GM21423 (cell line): Measurements from ENCODE around the gene MYCT1.
"Not testable (repeated sequence)": the region's sequence is repeated elsewhere in the genome, so short reads cannot be mapped to it uniquely, and the experiment has no call there.

ENCODE experiments used
- ATAC-seq: cut with Tn5 transposase; IDR thresholded peaks from one replicate; pipeline ENCODE4 v1.9.1; 2021; ENCODE audit warnings: mild to moderate bottlenecking, moderate library complexity; ENCODE audit not compliant: unreplicated experiment

Gene MYCT1, protein sequence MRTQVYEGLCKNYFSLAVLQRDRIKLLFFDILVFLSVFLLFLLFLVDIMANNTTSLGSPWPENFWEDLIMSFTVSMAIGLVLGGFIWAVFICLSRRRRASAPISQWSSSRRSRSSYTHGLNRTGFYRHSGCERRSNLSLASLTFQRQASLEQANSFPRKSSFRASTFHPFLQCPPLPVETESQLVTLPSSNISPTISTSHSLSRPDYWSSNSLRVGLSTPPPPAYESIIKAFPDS

DNA sequence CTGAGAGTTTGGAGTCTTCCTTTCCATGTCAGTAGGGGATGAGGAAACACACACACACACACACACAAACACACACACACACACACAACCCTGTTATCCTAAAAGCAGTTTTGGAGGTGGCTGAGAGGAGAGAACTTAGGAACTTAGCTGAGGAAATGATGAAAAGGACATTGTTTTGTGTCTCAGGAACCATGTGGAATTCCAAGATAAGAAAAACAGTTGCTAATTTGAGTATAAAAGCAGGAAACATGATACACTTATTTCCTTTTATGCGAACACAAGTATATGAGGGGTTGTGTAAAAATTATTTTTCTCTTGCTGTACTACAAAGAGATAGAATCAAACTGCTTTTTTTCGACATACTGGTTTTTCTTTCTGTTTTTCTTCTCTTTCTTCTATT, at the start of gene MYCT1:
Gene MYCT1 (plus strand): TSS at position 264 of the 400 bp plus-strand sequence. CDS start 6 bp downstream, at position 270.
- no peak for ATAC-seq

DNA sequence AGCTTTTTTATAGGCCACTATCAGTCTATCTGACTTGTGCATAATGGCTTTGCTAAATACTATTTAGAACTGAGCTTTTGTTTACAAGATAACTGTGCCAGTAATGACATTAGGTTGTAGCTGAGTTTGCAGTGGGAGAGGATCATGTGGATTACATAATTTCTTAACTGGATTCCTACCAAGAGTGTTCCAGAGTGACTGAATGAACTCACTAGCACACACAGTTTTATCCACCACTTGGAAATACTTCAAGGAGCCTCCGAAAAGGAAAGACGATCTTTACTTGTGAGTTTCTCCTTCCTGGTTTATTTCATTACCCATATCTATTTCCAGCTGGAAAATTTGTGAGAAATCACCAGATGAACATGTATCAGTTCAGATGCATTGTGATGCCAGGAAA, 49.6 kb upstream of the MYCT1 start:
- no peak for ATAC-seq

DNA sequence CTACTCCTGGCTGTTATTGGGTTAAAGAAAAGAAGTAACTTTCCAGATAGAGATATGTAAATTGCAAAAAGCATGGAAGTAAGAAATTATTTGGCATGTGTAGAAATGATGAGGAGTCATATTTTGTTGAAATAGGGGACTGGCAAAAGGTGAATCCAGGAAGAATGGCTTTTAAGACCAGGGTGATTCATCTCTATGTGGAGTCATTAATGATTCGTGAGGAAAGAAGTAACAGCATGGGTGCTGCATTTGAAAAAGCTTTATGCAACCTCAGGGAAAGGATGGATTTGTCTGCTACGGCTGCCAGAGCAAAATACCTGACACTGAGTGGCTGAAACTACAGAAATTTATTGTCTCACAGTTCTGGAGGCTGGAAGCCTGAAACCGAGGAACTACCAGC, 45.7 kb upstream of the MYCT1 start:
- ATAC-seq = no peak

DNA sequence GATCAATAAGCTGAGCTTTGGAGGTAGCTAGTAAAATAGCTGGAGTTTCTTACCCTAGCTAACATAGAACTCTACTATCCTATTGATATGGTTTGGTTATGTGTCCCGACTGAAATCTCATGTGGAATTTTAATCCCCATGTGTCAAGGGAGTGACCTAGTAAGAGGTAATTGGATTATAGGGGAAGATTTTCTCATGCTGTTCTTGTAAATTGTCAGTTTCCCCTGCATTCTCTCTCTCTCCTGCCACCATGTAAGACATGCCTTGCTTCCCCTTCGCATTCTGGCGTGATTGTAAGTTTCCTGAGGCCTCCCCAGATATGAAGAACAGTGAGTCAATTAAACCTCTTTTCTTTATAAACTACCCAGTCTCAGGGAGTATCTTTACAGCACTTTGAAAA, 35.9 kb upstream of the MYCT1 start:
- no peak for ATAC-seq

DNA sequence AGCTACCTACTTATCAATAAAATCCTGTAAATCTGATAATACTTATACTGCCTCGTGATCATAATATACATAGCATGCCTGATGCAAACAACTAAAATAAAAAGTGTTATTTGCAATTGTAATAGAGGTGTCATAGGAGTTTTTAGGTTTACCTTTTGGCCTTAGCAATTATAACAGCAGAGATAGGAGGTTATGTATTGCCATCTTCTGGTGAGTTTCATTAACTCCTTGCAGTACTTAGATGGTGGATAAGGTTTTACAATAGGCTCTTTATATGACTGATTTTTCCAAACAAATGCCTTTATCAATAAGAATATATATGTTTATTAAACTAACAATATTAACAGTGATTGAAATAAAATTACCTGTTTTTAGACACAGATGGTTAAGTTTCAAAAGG, 27.8 kb upstream of the MYCT1 start:
- ATAC-seq = no peak

DNA sequence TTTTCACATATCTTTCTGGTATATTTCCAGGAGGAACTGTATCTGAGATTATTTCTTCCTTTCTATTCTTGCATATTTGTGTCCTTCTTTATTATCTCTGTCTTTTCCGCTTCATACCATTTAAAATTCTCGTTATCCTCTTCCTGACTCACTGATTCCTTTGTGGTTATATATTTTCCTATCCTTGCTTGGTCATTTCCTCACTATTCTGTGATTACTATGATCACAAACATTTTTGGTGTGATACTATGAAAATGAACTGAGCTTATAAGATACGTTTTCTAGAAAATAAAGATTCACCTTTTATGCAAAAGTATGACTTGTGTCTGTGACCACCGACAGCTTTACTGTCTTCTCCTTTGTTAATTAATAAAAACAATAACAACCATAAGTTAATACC, 26.5 kb upstream of the MYCT1 start:
- no peak for ATAC-seq

DNA sequence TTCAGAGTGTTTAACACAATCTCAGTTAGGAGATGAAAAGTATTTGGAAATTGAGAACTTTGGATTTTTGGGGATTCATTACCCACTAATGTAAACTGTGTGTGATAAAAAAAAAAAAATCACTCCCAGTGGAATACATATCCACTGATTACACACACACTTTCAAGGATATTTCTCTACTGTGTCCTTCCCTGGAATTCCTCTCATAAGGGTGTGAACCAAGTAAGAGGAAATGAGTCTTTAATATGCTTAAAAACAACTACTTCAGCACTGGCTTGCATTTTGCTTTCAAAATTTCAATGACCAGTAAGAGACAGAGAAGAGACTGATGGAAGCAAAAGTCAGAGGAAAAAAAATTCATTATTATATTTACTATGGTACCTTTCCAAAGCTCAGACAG, 24.5 kb upstream of the MYCT1 start:
- no peak for ATAC-seq

DNA sequence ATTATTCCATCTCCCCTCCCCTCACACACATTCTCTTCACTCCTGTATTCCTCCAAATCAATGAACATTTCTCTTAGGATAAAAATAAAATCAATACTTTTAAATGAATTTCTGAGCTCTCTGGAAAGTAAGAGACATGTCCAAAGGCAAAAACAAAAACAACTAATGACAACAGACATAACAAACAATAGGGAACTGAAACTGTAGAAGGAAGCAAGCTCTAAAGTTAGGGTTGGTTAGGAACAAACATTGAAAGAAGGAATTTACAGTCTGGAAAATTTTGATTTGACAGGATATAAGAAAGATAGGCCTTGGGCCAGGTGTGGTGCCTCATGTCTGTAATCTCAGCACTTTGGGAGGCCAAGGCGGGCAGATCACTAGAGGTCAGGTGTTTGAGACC, 17.5 kb upstream of the MYCT1 start:
- no peak for ATAC-seq

DNA sequence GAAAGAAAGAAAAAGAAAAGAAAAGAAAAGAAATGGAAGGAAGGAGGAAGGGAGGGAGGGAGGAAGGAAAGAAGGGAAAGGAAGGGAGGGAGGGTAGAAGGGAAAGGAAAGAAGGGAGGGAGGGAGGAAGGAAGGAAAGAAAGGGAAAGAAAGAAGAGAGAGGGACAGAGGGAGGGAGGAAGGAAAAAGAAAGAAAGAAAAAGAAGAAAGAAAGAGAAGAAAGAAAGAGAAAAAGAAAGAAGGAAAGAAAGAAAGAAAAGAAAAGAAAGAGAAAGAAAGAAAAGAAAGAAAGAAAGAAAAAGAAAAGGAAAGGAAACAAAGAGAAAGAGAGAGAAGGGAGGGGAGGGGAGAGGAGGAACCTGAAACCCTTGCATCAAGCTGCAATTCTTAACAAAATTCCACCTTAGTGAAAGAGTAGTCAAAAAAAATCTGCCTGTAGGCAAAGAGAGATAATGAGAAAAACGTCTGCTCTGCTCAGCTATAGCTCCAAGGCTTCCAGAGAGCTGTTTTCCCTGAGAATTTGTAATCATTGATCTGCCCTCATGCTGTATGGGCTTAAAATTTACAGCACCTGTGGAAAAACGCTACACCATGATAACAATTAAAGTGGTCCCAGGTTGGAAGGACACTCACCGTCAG, 16.7 kb upstream of the MYCT1 start:
- no peak for ATAC-seq

DNA sequence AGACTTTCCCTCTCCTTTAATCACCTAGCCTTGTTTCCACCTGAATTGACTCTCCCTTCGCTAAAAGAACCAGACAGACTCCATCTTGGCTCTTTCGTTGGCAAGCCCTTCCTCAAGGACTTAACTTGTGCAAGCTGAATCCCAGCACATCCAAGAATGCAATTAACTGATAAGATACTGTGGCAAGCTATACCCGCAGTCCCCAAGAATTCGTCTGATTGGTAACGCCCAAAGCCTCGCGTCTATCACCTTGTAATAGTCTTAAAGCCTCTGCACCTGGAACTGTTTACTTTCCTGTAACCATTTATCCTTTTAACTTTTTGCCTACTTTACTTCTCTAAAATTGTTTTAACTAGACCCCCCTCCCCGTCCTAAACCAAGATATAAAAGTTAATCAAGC, 15.6 kb upstream of the MYCT1 start:
- no peak for ATAC-seq

DNA sequence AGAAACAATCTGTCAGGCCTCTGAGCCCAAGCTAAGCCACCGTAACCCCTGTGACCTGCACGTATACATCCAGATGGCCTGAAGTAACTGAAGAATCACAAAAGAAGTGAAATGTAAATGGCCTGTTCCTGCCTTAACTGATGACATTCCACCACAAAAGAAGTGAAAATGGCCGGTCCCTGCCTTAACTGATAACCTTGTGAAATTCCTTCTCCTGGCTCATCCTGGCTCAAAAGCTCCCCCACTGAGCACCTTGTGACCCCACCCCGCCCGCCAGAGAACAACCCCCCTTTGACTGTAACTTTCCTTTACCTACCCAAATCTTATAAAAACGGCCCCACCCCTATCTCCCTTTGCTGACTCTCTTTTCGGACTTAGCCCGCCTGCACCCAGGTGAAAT, 14.8 kb upstream of the MYCT1 start:
- ATAC-seq = not testable (repeated sequence)

DNA sequence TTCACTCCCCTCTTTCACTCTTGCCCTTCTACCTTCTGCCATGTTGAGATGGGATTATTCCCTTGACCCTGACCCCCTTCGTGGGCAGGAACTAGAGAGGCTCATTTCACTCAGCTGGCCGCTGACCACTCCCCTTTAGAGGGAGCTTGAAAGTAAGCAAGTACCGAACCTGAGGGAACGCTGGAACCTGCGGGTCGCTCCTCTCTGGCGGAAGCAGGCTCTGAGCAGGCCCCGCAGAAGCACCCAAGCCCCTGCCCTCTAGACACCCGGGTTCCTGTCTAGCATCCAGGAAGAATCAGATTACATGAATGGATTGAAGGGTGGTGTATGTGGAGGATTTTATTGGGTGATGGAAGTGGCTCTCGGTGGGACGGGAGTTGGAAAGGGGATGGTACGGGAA, 11.9 kb upstream of the MYCT1 start:
- ATAC-seq = no peak

DNA sequence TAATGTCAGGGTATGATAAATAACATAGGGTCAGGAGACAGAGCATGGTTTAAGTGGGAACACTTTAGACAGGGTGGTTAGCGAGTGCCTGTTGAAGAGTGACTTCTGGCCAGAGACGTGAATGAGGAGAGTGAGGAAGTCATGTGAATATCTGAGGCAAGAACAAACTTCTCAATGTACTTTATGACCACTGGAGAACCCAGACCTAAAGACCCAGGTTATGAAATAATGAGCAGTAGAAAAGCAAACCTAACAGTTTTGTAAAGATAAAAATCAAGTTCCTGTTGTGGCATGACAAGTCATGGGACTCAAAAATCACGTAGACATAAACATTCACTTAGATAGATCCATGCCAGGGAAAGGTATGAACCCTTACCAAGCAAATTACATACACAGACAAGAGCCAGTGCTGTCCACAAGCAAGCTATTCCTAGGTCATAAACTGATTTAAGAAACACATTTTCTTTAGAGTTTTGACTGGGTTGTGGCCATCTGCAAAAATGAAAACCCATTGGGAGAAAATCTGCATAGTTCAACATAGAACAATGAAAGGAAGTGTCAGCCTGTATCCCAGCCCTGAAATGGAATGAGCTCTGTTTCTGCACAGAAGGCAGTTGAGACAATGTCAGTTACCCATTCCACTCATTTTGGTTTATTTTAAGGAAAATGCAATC, 2.2 kb upstream of the MYCT1 start:
- ATAC-seq = no peak

DNA sequence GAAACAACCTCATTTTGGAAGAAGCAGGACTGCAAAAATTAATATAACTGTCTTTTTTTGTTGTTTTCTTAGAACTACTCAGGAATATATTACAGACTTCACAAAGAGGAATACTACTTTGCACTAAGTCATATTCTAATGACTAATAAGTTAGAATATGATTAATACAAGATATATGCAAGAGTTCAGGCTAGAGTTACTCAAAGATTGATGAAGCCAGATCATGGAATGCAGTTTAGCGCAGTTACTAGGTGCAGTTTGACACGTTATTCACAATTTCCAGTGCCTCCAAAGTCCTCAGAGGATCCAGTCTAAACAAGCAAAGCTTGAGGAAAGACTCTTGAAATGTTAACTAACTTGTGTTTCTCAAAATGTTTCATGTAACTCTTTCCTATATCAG, 1.2 kb upstream of the MYCT1 start:
- ATAC-seq = no peak

DNA sequence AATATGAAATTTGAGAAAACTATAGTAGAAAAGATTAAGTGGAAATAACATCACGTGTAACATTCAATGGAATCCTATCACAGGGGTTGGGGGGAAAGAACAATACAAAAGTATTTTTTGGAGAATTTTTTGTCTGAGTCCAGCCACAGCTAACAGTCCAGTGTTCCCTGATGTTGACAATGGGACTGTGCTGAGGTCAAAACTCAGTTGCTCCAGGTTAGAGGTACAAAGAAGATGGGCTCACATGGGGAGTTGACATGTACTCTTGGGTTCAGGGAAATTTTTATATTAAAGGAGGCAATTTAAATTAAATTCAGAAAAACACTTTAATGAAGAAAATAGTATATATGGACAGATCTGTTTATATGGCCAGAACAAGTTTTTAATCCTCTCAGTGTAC, 995 bp downstream of the MYCT1 start:
- ATAC-seq = no peak

DNA sequence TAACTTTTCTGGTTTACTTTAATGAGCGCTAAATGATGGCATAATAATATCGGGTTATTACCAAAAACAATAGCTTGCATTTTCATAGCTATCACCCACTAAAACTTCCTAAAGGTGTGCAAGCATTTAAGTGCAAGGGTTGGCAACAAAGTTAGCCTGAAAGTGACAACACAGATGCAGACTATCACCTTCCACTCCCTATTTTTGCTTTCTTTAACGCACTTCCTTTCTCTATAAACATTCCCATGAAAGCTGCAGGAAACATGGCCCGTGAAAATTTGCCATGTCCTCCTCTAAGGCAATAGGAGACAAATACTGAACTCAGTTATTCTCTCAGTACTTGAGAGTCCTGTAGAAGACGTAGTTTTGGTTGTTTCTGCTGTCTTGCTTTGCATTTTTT, 2.7 kb downstream of the MYCT1 start:
- ATAC-seq = no peak

DNA sequence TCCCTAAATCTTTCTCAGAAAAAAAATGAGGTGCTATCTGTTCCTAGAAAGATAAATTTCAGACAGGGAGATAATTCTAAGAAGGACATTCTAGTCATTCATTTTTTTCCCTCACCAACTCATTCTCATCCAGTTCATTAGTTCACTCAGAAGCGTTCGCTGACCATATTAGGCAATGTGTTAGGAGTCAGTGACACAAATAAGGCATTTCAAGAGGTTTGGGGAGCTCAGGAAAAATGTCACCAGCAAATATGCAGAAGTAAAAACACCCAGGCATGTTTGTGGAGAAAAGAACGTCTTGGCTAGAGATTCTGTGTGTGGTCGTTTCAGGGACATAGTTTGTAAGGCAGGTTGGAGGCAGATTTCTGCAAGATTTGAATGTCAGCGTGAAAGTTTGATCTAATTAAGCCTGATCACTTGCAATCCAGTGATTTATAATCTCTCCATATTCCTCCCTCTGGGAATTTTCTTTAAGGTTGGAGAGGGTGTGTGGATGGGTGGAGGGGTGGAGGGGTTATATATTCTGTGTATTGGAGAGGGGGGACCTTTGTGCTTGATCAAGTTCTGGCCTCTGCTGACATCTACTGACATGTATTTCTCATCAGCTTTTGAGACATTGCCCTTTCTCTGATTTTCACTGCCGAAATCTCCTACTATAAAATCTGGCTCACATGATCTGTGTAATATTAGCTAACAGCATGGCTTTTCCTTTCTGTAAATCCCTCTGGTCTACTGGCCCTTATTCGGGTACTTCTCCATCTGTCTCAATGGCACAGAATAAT, 3.6 kb downstream of the MYCT1 start:
- ATAC-seq = no peak

DNA sequence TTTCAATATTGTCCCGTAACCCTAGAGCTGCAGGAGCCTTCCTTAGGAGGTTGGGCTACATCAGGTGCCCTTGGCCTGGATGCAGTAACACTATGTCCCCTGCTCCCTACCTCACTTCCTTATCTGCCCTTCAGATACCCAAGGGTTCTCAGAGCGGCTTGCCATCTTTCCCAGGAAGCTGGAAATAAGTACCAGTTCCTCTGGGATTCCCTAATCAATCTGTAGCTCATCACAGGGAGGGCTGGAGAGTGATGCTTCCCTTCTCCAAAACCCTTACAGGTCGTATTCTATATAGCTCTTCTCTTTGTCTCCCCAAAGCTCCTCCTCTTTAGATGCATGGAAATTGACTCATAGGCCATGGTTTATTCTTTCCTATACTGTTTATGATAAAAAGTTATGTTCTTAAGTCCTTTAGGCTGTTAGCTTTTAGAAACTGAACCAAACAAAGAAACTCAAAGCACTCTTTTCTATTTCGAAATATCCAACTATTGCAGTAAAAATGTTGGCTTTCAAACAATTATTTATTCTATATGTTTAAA, 4.2 kb downstream of the MYCT1 start:
- ATAC-seq = no peak

DNA sequence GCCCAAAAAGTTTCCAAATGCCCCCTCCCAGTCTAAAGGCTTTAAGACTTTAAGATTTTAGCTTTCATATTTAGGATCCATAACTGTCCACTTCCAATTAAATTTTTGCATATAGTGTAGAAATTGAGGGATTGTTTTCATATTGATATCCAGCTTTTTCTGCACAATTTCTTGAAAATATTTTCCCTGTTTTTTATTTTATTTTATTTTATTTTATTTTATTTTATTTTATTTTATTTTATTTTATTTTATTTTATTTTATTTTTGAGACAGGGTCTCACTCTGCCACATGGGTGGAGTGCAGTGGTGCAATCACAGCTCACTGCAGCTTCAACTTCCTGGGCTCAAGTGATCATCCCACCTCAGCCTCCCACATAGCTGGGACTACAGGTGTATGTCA, 6.1 kb downstream of the MYCT1 start:
- not testable (repeated sequence) for ATAC-seq

DNA sequence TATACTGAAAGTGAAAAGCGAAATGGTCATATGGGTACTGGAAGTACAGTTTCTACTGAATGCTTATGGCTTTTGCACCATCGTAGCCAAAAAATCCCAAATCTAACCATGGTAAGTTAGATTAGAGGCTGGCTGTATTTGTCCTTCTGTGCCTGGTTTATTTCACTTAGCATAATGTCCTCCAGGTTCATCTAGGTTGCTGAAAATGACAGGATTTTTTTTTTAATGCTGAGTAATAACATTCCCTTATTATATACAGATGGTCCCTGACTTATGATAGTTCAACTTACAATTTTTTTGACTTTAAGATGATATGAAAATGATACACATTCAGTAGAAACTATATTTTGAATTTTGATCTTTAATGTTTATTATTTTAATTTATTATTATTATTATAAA, 7.6 kb downstream of the MYCT1 start:
- no peak for ATAC-seq

DNA sequence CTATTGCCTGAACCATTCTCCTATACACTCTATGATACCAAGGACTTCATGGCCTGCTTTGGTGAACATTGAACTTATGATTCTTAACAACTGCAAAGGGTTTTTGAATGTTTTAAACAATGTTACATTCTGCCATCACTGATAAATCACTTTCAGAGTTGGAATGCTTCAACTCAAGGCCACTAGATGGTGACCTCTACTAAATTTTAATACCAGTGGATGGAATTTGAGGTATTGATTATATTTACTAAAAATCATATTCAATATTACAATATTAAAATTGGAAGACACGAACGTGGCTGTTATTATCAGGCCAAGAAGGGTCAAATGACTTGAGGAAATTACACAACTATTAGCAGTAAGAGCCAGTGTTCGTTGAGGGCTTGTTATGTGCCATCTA, 18.6 kb downstream of the MYCT1 start:
- no peak for ATAC-seq
